ENCODE measurements around the gene EEFSEC. TPM values are rescaled to one million over a fixed set of nuclear protein-coding genes. Genes with fewer than 3 reads are reported as not detected.

The EEFSEC gene
- polyA plus RNA-seq, 1 donor from 2014 or later = 4.6 TPM

GRCh38 chr3:128340198-128340903, 187.1 kb downstream of the EEFSEC start:
- no peak overlapping the region for H3K4me2 ChIP-seq (ENCODE audit: low read length)
- no peak for TF ChIP-seq EP300 (conservative IDR thresholded peaks at IDR 0.05; ENCODE audit: poor library complexity, severe bottlenecking)
- TF ChIP-seq TAF1 (IDR thresholded peaks at IDR 0.05; ENCODE audit: low read depth) = no peak
- no peak for TF ChIP-seq EZH2 (IDR thresholded peaks at IDR 0.05; ENCODE audit: borderline replicate concordance, insufficient read depth, low read length, poor library complexity, severe bottlenecking)
- TF ChIP-seq, protein P1, sequence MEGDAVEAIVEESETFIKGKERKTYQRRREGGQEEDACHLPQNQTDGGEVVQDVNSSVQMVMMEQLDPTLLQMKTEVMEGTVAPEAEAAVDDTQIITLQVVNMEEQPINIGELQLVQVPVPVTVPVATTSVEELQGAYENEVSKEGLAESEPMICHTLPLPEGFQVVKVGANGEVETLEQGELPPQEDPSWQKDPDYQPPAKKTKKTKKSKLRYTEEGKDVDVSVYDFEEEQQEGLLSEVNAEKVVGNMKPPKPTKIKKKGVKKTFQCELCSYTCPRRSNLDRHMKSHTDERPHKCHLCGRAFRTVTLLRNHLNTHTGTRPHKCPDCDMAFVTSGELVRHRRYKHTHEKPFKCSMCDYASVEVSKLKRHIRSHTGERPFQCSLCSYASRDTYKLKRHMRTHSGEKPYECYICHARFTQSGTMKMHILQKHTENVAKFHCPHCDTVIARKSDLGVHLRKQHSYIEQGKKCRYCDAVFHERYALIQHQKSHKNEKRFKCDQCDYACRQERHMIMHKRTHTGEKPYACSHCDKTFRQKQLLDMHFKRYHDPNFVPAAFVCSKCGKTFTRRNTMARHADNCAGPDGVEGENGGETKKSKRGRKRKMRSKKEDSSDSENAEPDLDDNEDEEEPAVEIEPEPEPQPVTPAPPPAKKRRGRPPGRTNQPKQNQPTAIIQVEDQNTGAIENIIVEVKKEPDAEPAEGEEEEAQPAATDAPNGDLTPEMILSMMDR (IDR thresholded peaks at IDR 0.05; ENCODE audit: poor library complexity, severe bottlenecking) = no peak
- TF ChIP-seq REST (IDR thresholded peaks at IDR 0.05; ENCODE audit: borderline replicate concordance) = no peak
- TF ChIP-seq POLR2AphosphoS5 (IDR thresholded peaks at IDR 0.05) = no peak
- H3K4me3 ChIP-seq (ENCODE audit: low read length) = no peak overlapping the region
- no peak overlapping the region for H3K27ac ChIP-seq (ENCODE audit: low read length)
- H3K36me3 ChIP-seq (ENCODE audit: insufficient read depth, low read length) = no peaks in the 10 kb centered on the region
- no peaks in the 10 kb centered on the region for H3K9me2 ChIP-seq (ENCODE audit: insufficient read depth, low read length)
- no peak overlapping the region for H2AFZ ChIP-seq (ENCODE audit: low read depth, low read length)
- no peaks in the 10 kb centered on the region for H3K9me3 ChIP-seq (ENCODE audit: low read length)
- no peaks in the 10 kb centered on the region for H4K20me1 ChIP-seq (ENCODE audit: insufficient read depth)
- no peaks in the 10 kb centered on the region for H3K79me2 ChIP-seq (replicated peaks; ENCODE audit: insufficient read depth, low read length)
- no peaks in the 10 kb centered on the region for H3K27me3 ChIP-seq (ENCODE audit: insufficient read depth, low read depth, low read length)
- H3F3A ChIP-seq (ENCODE audit: insufficient read depth, low read length, poor library complexity, severe bottlenecking) = no peaks in the 10 kb centered on the region
- H3K9ac ChIP-seq (ENCODE audit: low read length) = no peak overlapping the region

DNA sequence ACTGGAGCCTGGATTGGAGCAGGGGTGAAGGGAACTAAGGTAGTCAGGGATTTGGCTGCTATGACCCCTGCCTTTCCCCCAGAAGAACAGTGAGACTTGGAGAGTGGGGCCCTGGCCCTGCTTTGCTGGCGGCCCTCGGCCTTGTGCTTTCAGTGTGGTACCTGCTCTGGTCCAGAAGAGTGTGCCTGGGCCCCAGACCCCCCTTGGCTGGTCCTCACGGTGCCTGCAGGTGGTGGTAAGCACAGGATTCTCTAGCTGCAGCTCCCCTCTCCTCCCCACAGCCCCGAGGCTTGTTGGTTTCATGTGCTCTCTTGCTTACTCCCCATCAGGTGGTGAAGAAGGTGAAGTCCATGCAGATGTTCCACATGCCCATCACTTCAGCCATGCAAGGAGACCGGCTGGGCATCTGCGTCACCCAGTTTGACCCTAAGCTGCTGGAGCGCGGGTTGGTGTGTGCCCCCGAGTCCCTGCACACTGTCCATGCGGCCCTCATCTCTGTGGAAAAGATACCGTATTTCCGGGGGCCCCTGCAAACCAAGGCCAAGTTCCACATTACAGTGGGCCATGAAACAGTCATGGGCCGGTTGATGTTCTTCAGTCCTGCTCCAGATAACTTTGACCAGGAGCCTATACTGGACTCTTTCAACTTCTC, 187.7 kb downstream of the EEFSEC start:
- no peak for TF ChIP-seq SMC3 (conservative IDR thresholded peaks at IDR 0.05; ENCODE audit: poor library complexity)
- TF ChIP-seq RAD21 (conservative IDR thresholded peaks at IDR 0.05) = no peak
- TF ChIP-seq EZH2 (IDR thresholded peaks at IDR 0.05; ENCODE audit: borderline replicate concordance, insufficient read depth, low read length, poor library complexity, severe bottlenecking) = no peak
- TF ChIP-seq TAF1 (IDR thresholded peaks at IDR 0.05; ENCODE audit: low read depth) = no peak
- Histone ChIP-seq H3F3A (ENCODE audit: insufficient read depth, low read length, poor library complexity, severe bottlenecking) (no peaks in the 10 kb centered on the region), H3K9me2 (ENCODE audit: insufficient read depth, low read length) (no peaks in the 10 kb centered on the region), H4K20me1 (ENCODE audit: insufficient read depth) (no peaks in the 10 kb centered on the region), H3K79me2 (replicated peaks; ENCODE audit: insufficient read depth, low read length) (no peaks in the 10 kb centered on the region), H3K27me3 (ENCODE audit: insufficient read depth, low read depth, low read length) (no peaks in the 10 kb centered on the region), H3K36me3 (ENCODE audit: insufficient read depth, low read length) (no peaks in the 10 kb centered on the region), H2AFZ (ENCODE audit: low read depth, low read length) (no peak overlapping the region), H3K9me3 (ENCODE audit: low read length) (no peaks in the 10 kb centered on the region), H3K27ac (ENCODE audit: low read length) (no peak overlapping the region), H3K4me3 (ENCODE audit: low read length) (no peak overlapping the region), H3K4me2 (ENCODE audit: low read length) (no peak overlapping the region), H3K9ac (ENCODE audit: low read length) (no peak overlapping the region)

Measured in neural cell (in vitro differentiated cells).